Measurements from ENCODE around the gene ESPL1. TPM values are rescaled to one million over a fixed set of nuclear protein-coding genes. Genes with fewer than 3 reads are reported as not detected.

The ESPL1 gene
- total and polyA plus RNA-seq, 2 of the 13 experiments (the other 11 are each of a cell fraction or from before 2014, with no cell fraction given) = 5.8 to 11.5 TPM

- TF ChIP-seq MTERF4 (CRISPR knock-in tag; IDR thresholded peaks at IDR 0.05) (no peak), ZNF282 (IDR thresholded peaks at IDR 0.05; ENCODE audit: partially characterized antibody) (no peak), ZNF609 (CRISPR knock-in tag; IDR thresholded peaks at IDR 0.05; ENCODE audit: borderline replicate concordance) (no peak), ZSCAN5A (CRISPR knock-in tag; IDR thresholded peaks at IDR 0.05; ENCODE audit: borderline replicate concordance) (peak; percentile 77; the same call in 1 of the 2 replicates), ELK4 (CRISPR knock-in tag; IDR thresholded peaks at IDR 0.05; ENCODE audit: borderline replicate concordance) (no peak), PBX2 (CRISPR knock-in tag; IDR thresholded peaks at IDR 0.05) (0 out of 2 replicates have a peak, but pooled peaks have one; percentile 38), ZNF782 (CRISPR knock-in tag; IDR thresholded peaks at IDR 0.05; ENCODE audit: borderline replicate concordance) (no peak), SIN3A (IDR thresholded peaks at IDR 0.05; ENCODE audit: borderline replicate concordance, low read depth, low read length) (no peak), SRSF1 (optimal IDR thresholded peaks at IDR 0.05; ENCODE audit: low read depth, low read length) (no peak), ZFP41 (CRISPR knock-in tag; IDR thresholded peaks at IDR 0.05; ENCODE audit: borderline replicate concordance) (no peak), IRX3 (CRISPR knock-in tag; IDR thresholded peaks at IDR 0.05; ENCODE audit: borderline replicate concordance, low read depth) (no peak), CSRNP1 (CRISPR knock-in tag; IDR thresholded peaks at IDR 0.05) (no peak; the same call in 1 of the 2 replicates), HIVEP1 (CRISPR knock-in tag; IDR thresholded peaks at IDR 0.05) (peak; percentile 94), MXI1 (IDR thresholded peaks at IDR 0.05; ENCODE audit: borderline replicate concordance, low read depth, low read length) (peak; percentile 81; the same call in 2 of the 3 replicates), SKI (IDR thresholded peaks at IDR 0.05; ENCODE audit: partially characterized antibody) (no peak), SNRNP70 (IDR thresholded peaks at IDR 0.05; ENCODE audit: low read depth, low read length) (no peak)
These were observed at the start of gene ESPL1 (continued) for GRCh38 chr12:53267999-53268629.

Data from HepG2 (cell line).